GM18508 (cell line): Measurements from ENCODE around the gene ATP1A4.

ENCODE experiments used
- ATAC-seq: cut with Tn5 transposase; IDR thresholded peaks from one replicate; pipeline ENCODE4 v1.9.1; 2021; ENCODE audit warnings: moderate number of reproducible peaks; ENCODE audit not compliant: insufficient read depth, unreplicated experiment

The ATP1A4 gene

GRCh38 chr1:160220301-160220700 is 68.9 kb downstream of the ATP1A4 start:
- no peak for ATAC-seq

GRCh38 chr1:160221089-160221488 is 69.7 kb downstream of the ATP1A4 start:
- ATAC-seq, result no peak

- no peak for ATAC-seq
These were observed 71.1 kb downstream of the ATP1A4 start for GRCh38 chr1:160222546-160222945.

DNA sequence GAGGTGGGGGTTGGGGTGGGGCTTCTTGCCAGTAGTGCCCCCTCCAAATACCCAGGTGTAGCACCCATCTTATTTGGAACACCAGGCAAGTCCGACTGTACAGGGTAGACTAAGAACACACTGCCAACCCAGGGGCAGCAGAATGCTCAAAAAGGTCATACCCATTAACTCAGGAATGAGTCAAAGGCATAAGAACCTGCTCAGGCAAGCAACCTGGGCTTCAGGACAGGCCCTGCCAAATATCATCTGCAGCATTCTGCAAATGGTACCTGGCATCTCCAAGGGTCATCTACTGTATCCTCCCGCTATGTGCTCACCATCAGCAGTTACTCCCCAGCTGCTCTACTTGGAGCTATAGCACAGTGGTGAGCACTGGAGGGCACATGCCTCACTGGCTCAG is 73.2 kb downstream of the ATP1A4 start:
- ATAC-seq, result no peak

GRCh38 chr1:160225345-160225744 is 73.9 kb downstream of the ATP1A4 start:
- no peak for ATAC-seq

DNA sequence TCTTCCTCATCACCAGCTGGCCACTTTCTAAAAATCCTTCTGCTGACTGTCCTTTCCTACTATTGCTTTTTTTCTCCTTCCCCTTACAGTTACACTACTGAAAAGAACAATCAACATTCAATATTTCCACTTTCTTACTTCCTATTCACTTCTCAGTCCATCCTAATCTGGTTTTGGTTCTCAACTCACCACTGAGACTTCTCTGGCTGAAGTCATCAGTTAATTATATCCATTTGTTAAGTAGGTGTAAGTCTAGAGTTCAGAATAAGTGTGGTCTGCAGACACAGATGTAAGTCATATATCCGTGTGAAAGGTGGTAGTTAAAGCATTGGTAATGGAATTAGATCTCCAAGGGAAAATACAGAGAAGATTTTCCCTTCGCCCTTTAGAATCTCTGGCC is 75.2 kb downstream of the ATP1A4 start:
- no peak for ATAC-seq

- ATAC-seq, result no peak
These were observed 75.6 kb downstream of the ATP1A4 start for GRCh38 chr1:160227034-160227433.

DNA sequence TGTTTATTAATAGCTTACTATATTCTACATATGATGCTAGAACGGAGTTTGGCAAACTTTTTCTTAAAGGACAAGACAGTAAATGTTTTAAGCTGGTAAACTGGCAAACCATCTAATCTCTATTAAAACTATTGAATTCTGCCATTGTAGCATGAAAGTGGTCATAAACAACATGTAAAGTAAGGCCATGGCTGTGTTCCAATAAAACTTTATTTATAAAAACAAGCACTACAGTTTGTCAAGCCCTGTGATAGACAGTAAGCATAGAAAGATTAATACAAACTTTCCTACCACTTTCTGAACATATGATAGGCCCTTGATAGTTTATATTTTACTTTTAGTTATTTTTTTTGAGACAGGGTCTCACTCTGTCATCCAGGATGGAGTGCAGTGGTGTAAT is 76.2 kb downstream of the ATP1A4 start:
- ATAC-seq, result no peak

GRCh38 chr1:160228431-160228830 is 77.0 kb downstream of the ATP1A4 start:
- ATAC-seq, result no peak

DNA sequence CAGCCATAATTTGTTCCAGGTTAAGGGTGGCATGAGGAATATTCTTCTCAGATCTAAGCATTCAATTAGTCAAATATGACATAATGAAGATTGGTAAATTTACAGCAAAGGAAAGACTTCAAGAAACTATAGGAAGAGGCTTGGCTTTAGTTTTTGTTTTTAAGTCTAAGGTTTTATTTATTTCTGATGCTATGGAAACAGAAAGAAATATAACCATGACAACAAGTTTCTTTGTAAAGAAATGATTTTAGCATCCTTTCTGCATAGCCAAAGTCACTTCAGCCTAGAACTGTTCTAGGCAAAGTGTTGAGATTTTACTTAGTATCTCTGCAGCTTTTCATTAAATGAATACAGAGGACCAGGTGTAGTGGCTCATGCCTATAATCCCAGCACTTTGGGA is 81.5 kb downstream of the ATP1A4 start:
- no peak for ATAC-seq
